ENCODE data around the gene TMEM26.

- TF ChIP-seq ZFX (IDR thresholded peaks at IDR 0.05; ENCODE audit: borderline replicate concordance) (no peak), CTCF (IDR thresholded peaks at IDR 0.05) (no peak)
These were observed 93.7 kb downstream of the TMEM26 start for GRCh38 chr10:61359452-61359851.
